IPS-18c (cell line): ENCODE results near the gene ARHGAP10.

Experiments used
- H3K4me3 ChIP-seq: 2 replicates; pipeline ENCODE4 v1.7.0; 2013; ENCODE audit warnings: low read depth, mild to moderate bottlenecking, low read length, moderate library complexity; ENCODE audit not compliant: insufficient read depth
- H3K9me3 ChIP-seq: one replicate; pipeline ENCODE4 v1.6.1; 2013; ENCODE audit warnings: mild to moderate bottlenecking, low read length, moderate library complexity; ENCODE audit not compliant: control insufficient read depth, insufficient read depth

ARHGAP10 gene

GRCh38 chr4:147843162-147843561, 111.3 kb downstream of the ARHGAP10 start:
- no peaks in the 10 kb centered on the region for H3K9me3 ChIP-seq
- H3K4me3 ChIP-seq = no peak overlapping the region

GRCh38 chr4:147844781-147845180, 112.9 kb downstream of the ARHGAP10 start:
- no peak overlapping the region for H3K4me3 ChIP-seq
- H3K9me3 ChIP-seq = no peaks in the 10 kb centered on the region

- Histone ChIP-seq H3K9me3 (no peaks in the 10 kb centered on the region), H3K4me3 (no peak overlapping the region)
Measured at GRCh38 chr4:147846318-147847155, 114.6 kb downstream of the ARHGAP10 start.

GRCh38 chr4:147847751-147848590, 116.1 kb downstream of the ARHGAP10 start:
- Histone ChIP-seq H3K4me3 (no peak overlapping the region), H3K9me3 (no peaks in the 10 kb centered on the region)

- H3K9me3 ChIP-seq = no peaks in the 10 kb centered on the region
- no peak overlapping the region for H3K4me3 ChIP-seq
Measured at GRCh38 chr4:147848634-147849033, 116.7 kb downstream of the ARHGAP10 start.

GRCh38 chr4:147851135-147851534, 119.2 kb downstream of the ARHGAP10 start:
- Histone ChIP-seq H3K4me3 (no peak overlapping the region), H3K9me3 (no peaks in the 10 kb centered on the region)

- Histone ChIP-seq H3K9me3 (no peaks in the 10 kb centered on the region), H3K4me3 (no peak overlapping the region)
Measured at GRCh38 chr4:147853706-147854105, 121.8 kb downstream of the ARHGAP10 start.

- no peak overlapping the region for H3K4me3 ChIP-seq
- H3K9me3 ChIP-seq = no peaks in the 10 kb centered on the region
Measured at GRCh38 chr4:147854154-147854553, 122.3 kb downstream of the ARHGAP10 start.

GRCh38 chr4:147855571-147856009, 123.7 kb downstream of the ARHGAP10 start:
- Histone ChIP-seq H3K9me3 (no peaks in the 10 kb centered on the region), H3K4me3 (no peak overlapping the region)

GRCh38 chr4:147860960-147861359, 129.1 kb downstream of the ARHGAP10 start:
- Histone ChIP-seq H3K4me3 (no peak overlapping the region), H3K9me3 (no peaks in the 10 kb centered on the region)

- Histone ChIP-seq H3K9me3 (no peaks in the 10 kb centered on the region), H3K4me3 (no peak overlapping the region)
Measured at GRCh38 chr4:147862043-147862692, 130.3 kb downstream of the ARHGAP10 start.

GRCh38 chr4:147863111-147863747, 131.3 kb downstream of the ARHGAP10 start:
- Histone ChIP-seq H3K4me3 (no peak overlapping the region), H3K9me3 (no peaks in the 10 kb centered on the region)

GRCh38 chr4:147863808-147864472, 132.1 kb downstream of the ARHGAP10 start:
- H3K9me3 ChIP-seq = peaks cover 2% of the 10 kb centered on the region
- no peak overlapping the region for H3K4me3 ChIP-seq

- no peak overlapping the region for H3K4me3 ChIP-seq
- peaks cover 2% of the 10 kb centered on the region for H3K9me3 ChIP-seq
Measured at GRCh38 chr4:147864607-147865006, 132.7 kb downstream of the ARHGAP10 start.

GRCh38 chr4:147865926-147866325, 134.0 kb downstream of the ARHGAP10 start:
- Histone ChIP-seq H3K4me3 (no peak overlapping the region), H3K9me3 (peaks cover 2% of the 10 kb centered on the region)

GRCh38 chr4:147866532-147867271, 134.8 kb downstream of the ARHGAP10 start:
- Histone ChIP-seq H3K4me3 (no peak overlapping the region), H3K9me3 (peaks cover 2% of the 10 kb centered on the region)
